PC-9 (cell line): ENCODE results near the gene DDX55.

Source experiments
- EZH2 ChIP-seq: fragments of 200-600 bp; sonication (generic); IDR thresholded peaks from 2 replicates; pipeline ENCODE4 v1.8.0; 2017; ENCODE audit warnings: antibody characterized with exemption, low read depth
- TF ChIP-seq, protein P1 (sequence below): fragments of 200-600 bp; sonication (generic); conservative IDR thresholded peaks from 2 replicates; pipeline ENCODE4 v1.6.1; 2017; ENCODE audit warnings: mixed run types, antibody characterized with exemption, mild to moderate bottlenecking, moderate library complexity

DNA sequence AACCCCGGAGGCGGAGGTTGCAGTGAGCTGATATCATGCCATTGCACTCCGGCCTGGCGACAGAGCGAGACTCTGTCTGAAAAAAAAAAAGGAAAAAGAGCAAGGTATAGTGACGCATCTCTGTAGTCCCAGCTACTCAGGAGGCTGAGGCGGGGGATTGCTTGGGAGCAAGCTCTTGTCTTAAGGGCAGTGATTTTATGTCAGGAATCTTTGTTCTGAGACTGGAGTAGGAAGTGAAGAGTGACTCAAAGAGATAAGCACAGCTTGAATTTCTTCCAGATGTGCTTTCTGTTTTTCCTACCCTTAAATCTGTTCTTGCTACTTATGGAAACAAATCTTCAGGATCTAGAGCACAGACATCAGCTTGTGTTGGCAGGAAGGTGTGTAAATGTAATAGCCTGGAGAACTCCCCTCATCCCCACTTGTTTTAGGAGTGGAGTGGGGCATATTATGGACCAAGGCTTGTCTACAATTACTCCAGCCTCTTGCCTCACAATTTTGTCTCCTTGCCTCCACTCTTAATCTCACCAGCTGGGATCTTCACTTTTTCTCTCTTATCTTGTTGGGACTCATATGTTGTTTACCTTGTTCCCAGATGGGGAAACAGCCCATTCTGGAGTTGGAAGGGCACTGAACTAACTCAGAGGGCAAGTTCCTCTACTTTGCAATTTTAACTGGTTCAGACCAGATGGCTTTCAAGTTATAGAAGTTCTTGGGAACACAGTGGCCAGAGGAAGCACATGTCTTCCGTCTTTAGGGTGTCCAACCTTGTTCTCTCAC is 10.0 kb upstream of the DDX55 start:
- TF ChIP-seq, protein P1, sequence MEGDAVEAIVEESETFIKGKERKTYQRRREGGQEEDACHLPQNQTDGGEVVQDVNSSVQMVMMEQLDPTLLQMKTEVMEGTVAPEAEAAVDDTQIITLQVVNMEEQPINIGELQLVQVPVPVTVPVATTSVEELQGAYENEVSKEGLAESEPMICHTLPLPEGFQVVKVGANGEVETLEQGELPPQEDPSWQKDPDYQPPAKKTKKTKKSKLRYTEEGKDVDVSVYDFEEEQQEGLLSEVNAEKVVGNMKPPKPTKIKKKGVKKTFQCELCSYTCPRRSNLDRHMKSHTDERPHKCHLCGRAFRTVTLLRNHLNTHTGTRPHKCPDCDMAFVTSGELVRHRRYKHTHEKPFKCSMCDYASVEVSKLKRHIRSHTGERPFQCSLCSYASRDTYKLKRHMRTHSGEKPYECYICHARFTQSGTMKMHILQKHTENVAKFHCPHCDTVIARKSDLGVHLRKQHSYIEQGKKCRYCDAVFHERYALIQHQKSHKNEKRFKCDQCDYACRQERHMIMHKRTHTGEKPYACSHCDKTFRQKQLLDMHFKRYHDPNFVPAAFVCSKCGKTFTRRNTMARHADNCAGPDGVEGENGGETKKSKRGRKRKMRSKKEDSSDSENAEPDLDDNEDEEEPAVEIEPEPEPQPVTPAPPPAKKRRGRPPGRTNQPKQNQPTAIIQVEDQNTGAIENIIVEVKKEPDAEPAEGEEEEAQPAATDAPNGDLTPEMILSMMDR = no peak
- no peak for TF ChIP-seq EZH2
